SK-N-SH (cell line): ENCODE measurements around the gene PCNT.

Source experiments
- EZH2phosphoT487 ChIP-seq: fragments of 200-600 bp; sonication (generic); IDR thresholded peaks from 2 replicates; pipeline ENCODE4 v1.6.1; 2017; ENCODE audit warnings: low read depth, mixed run types, mild to moderate bottlenecking, antibody characterized with exemption, moderate library complexity, borderline replicate concordance
- MXI1 ChIP-seq: IDR thresholded peaks from 2 replicates; pipeline ENCODE4 v1.6.1; 2012; ENCODE audit warnings: mild to moderate bottlenecking, low read depth, low read length, improper control_type of control experiment
- NRF1 ChIP-seq: IDR thresholded peaks from 2 replicates; pipeline ENCODE4 v1.6.1; 2012; ENCODE audit warnings: low read depth, mild to moderate bottlenecking, low read length
- RAD21 ChIP-seq: IDR thresholded peaks from 2 replicates; pipeline ENCODE4 v1.6.1; 2012; ENCODE audit warnings: mild to moderate bottlenecking, low read length
- SIN3A ChIP-seq: IDR thresholded peaks from 2 replicates; pipeline ENCODE4 v1.6.1; 2012; ENCODE audit warnings: low read depth, mild to moderate bottlenecking, low read length, moderate library complexity, borderline replicate concordance
- TEAD4 ChIP-seq: IDR thresholded peaks from 2 replicates; pipeline ENCODE4 v1.4.0; 2012; ENCODE audit warnings: mild to moderate bottlenecking, borderline replicate concordance; ENCODE audit not compliant: insufficient read depth
- TF ChIP-seq, protein P1 (sequence below): fragments of 200-600 bp; sonication (generic); IDR thresholded peaks from 2 replicates; pipeline ENCODE4 v1.6.1; 2017; ENCODE audit warnings: antibody characterized with exemption, mild to moderate bottlenecking, moderate library complexity
- TF ChIP-seq, protein P2 (sequence below): IDR thresholded peaks from 2 replicates; pipeline ENCODE4 v1.6.1; 2012; ENCODE audit warnings: mild to moderate bottlenecking, low read depth, low read length, moderate library complexity
- TF ChIP-seq, protein P3 (sequence below): IDR thresholded peaks from 2 replicates; pipeline ENCODE4 v1.4.0; 2012; ENCODE audit warnings: low read depth, borderline replicate concordance

DNA sequence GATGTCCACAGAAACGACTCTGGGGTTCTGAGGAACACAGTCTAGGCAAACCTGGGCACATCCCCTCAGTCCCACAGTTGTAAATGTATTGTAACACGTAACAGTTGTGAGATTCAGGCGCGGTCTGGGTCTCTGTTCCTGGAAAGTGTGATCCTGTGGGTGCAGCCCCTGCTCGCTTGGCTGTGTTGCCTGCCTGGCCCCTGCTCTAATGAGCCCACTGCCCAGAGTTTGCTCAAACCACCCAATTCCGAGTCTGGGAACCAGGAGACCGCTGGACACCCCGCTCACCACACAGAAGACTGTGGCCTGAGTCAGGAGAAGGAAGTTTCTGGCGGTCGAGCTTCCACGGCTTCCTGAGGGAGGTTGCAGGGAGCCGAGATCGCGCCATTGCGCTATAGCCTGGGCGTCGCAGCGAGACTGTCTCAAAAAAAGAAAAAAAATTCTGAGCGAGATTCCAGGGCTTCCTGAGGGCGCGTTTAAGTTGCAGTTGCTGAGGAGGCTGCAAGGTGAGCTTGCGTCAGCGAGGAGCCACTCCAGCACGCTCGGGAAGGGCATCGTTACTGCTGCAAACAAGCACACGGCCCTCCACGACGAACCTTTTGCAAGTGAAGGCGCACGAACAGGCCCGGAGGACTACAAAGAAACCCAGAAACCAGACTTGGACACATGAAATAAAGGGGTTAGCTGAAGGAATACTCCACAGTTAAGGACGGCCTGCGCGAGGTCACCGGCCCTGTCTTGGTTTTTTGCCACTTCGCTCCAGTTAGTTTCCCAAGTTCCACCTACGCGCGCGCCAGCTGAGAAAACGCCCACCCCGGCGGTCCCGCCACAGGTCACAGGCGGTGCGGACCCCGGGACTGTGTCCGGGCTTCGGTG, 1.4 kb upstream of the PCNT start:
- TF ChIP-seq EZH2phosphoT487: no peak
- TF ChIP-seq RAD21: no peak
- TF ChIP-seq, protein P1, sequence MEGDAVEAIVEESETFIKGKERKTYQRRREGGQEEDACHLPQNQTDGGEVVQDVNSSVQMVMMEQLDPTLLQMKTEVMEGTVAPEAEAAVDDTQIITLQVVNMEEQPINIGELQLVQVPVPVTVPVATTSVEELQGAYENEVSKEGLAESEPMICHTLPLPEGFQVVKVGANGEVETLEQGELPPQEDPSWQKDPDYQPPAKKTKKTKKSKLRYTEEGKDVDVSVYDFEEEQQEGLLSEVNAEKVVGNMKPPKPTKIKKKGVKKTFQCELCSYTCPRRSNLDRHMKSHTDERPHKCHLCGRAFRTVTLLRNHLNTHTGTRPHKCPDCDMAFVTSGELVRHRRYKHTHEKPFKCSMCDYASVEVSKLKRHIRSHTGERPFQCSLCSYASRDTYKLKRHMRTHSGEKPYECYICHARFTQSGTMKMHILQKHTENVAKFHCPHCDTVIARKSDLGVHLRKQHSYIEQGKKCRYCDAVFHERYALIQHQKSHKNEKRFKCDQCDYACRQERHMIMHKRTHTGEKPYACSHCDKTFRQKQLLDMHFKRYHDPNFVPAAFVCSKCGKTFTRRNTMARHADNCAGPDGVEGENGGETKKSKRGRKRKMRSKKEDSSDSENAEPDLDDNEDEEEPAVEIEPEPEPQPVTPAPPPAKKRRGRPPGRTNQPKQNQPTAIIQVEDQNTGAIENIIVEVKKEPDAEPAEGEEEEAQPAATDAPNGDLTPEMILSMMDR: no peak
- TF ChIP-seq MXI1: no peak
- TF ChIP-seq TEAD4: no peak
- TF ChIP-seq SIN3A: peak; percentile 38; the same call in 1 of the 2 replicates
- TF ChIP-seq NRF1: no peak
- TF ChIP-seq, protein P2, sequence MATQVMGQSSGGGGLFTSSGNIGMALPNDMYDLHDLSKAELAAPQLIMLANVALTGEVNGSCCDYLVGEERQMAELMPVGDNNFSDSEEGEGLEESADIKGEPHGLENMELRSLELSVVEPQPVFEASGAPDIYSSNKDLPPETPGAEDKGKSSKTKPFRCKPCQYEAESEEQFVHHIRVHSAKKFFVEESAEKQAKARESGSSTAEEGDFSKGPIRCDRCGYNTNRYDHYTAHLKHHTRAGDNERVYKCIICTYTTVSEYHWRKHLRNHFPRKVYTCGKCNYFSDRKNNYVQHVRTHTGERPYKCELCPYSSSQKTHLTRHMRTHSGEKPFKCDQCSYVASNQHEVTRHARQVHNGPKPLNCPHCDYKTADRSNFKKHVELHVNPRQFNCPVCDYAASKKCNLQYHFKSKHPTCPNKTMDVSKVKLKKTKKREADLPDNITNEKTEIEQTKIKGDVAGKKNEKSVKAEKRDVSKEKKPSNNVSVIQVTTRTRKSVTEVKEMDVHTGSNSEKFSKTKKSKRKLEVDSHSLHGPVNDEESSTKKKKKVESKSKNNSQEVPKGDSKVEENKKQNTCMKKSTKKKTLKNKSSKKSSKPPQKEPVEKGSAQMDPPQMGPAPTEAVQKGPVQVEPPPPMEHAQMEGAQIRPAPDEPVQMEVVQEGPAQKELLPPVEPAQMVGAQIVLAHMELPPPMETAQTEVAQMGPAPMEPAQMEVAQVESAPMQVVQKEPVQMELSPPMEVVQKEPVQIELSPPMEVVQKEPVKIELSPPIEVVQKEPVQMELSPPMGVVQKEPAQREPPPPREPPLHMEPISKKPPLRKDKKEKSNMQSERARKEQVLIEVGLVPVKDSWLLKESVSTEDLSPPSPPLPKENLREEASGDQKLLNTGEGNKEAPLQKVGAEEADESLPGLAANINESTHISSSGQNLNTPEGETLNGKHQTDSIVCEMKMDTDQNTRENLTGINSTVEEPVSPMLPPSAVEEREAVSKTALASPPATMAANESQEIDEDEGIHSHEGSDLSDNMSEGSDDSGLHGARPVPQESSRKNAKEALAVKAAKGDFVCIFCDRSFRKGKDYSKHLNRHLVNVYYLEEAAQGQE: no peak
- TF ChIP-seq, protein P3, sequence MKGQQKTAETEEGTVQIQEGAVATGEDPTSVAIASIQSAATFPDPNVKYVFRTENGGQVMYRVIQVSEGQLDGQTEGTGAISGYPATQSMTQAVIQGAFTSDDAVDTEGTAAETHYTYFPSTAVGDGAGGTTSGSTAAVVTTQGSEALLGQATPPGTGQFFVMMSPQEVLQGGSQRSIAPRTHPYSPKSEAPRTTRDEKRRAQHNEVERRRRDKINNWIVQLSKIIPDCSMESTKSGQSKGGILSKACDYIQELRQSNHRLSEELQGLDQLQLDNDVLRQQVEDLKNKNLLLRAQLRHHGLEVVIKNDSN: no peak
